UCSD-AML1 (cell line): ENCODE results near the gene ULBP1.
"Not testable (repeated sequence)": the region's sequence is repeated elsewhere in the genome, so short reads cannot be mapped to it uniquely, and the experiment has no call there.

Source experiments
- DNase-seq: peaks from one replicate; lab custom pipeline; 2025; ENCODE audit not compliant: unreplicated experiment; lab: John Stamatoyannopoulos, UW

The ULBP1 gene

GRCh38 chr6:149963462-149964307, at the start of gene ULBP1:
Gene ULBP1 (plus strand): TSS chr6:149963943. CDS start chr6:149964050, 107 bp downstream.
- DNase-seq: peak; percentile 87

GRCh38 chr6:149915970-149916865, 47.5 kb upstream of the ULBP1 start:
- no peak for DNase-seq

- DNase-seq: no peak
These were observed 46.1 kb upstream of the ULBP1 start for GRCh38 chr6:149917679-149918078.

- no peak for DNase-seq
These were observed 45.4 kb upstream of the ULBP1 start for GRCh38 chr6:149918151-149918905.

- not testable (repeated sequence) for DNase-seq
These were observed 44.5 kb upstream of the ULBP1 start for GRCh38 chr6:149919126-149919833.

GRCh38 chr6:149919834-149920225, 43.9 kb upstream of the ULBP1 start:
- no peak for DNase-seq

- no peak for DNase-seq
These were observed 42.4 kb upstream of the ULBP1 start for GRCh38 chr6:149921361-149921760.

- DNase-seq: not testable (repeated sequence)
These were observed 41.7 kb upstream of the ULBP1 start for GRCh38 chr6:149922091-149922490.

- DNase-seq: peak; percentile 84
These were observed 41.0 kb upstream of the ULBP1 start, which contains the start of gene RAET1G for GRCh38 chr6:149922642-149923326. Gene RAET1G (minus strand): TSS chr6:149923121. CDS start chr6:149923010, 111 bp downstream.

- no peak for DNase-seq
These were observed 40.3 kb upstream of the ULBP1 start for GRCh38 chr6:149923327-149923986.

- DNase-seq: no peak
These were observed 39.4 kb upstream of the ULBP1 start for GRCh38 chr6:149924206-149924932.

- DNase-seq: no peak
These were observed 38.9 kb upstream of the ULBP1 start for GRCh38 chr6:149924933-149925252.

GRCh38 chr6:149925253-149925973, 38.3 kb upstream of the ULBP1 start:
- DNase-seq: peak; percentile 59

GRCh38 chr6:149925974-149926777, 37.6 kb upstream of the ULBP1 start:
- DNase-seq: peak; percentile 85

GRCh38 chr6:149927025-149927424, 36.7 kb upstream of the ULBP1 start:
- not testable (repeated sequence) for DNase-seq

- DNase-seq: no peak
These were observed 34.3 kb upstream of the ULBP1 start for GRCh38 chr6:149929422-149929821.

- DNase-seq: no peak
These were observed 32.2 kb upstream of the ULBP1 start for GRCh38 chr6:149931501-149931900.
